ENCODE measurements around the gene RFLNA. TPM values are rescaled to one million over a fixed set of nuclear protein-coding genes. Genes with fewer than 3 reads are reported as not detected.

The RFLNA gene
- total and polyA plus RNA-seq, 11 donors: 0.06 to 0.63 (median 0.22) TPM; not detected in 5

GRCh38 chr12:124348659-124349380 lies 53.9 kb downstream of the RFLNA start:
- Histone ChIP-seq H3K9me3 (no peaks in the 10 kb centered on the region), H3K36me3 (peaks cover 2 to 100% (median 98%) of the 10 kb centered on the region in 9 donors), H3K27ac (no peak overlapping the region), H3K4me3 (no peak overlapping the region), H3K27me3 (no peaks in the 10 kb centered on the region), H3K4me1 (peaks cover 0 to 16% (median 11%) of the 10 kb centered on the region in 12 donors)
- 91 to 94% (median 91%) methylated on average over 29 to 32 of the region's 32 CpGs for WGBS, 4 donors
- intact Hi-C loops (cut with DNase I): loop anchor here in 3 of 10 donors (10.0 kb wide), 1 partner anchor 426 kb away; no protein-coding TSS in a partner anchor
- DNase-seq (no peak), ATAC-seq (peak in 1 of 4 donors; percentile 2)
- TF ChIP-seq POLR2A (IDR thresholded peaks at IDR 0.05) (no peak), CTCF (IDR thresholded peaks at IDR 0.05) (no peak)

GRCh38 chr12:124350491-124350890 lies 55.6 kb downstream of the RFLNA start:
- no peaks in the 10 kb centered on the region for H3K27me3 ChIP-seq
- no peaks in the 10 kb centered on the region for H3K9me3 ChIP-seq
- ATAC-seq (no peak), DNase-seq (no peak)
- no peak overlapping the region for H3K27ac ChIP-seq
- TF ChIP-seq POLR2A (IDR thresholded peaks at IDR 0.05): no peak
- no peak for TF ChIP-seq CTCF (IDR thresholded peaks at IDR 0.05)
- WGBS, 4 donors: 95 to 98% (median 97%) methylated on average over 5 to 18 of the region's 18 CpGs
- H3K4me1 ChIP-seq: peaks cover 0 to 16% (median 11%) of the 10 kb centered on the region in 12 donors
- intact Hi-C loops (cut with DNase I): loop anchor here in 2 of 10 donors (10.0 kb wide), 2 partner anchors 54 to 414 kb away; no protein-coding TSS in a partner anchor
- peaks cover 2 to 100% (median 98%) of the 10 kb centered on the region in 9 donors for H3K36me3 ChIP-seq
- H3K4me3 ChIP-seq: no peak overlapping the region

- H3K27ac ChIP-seq: no peak overlapping the region
- 68 to 78% (median 76%) methylated on average over 7 of the region's 7 CpGs for WGBS, 4 donors
- no peak for DNase-seq
- H3K4me3 ChIP-seq: no peak overlapping the region
- H3K36me3 ChIP-seq: peaks cover 2 to 100% (median 98%) of the 10 kb centered on the region in 9 donors
- H3K9me3 ChIP-seq: no peaks in the 10 kb centered on the region
- intact Hi-C loops (cut with DNase I): loop anchor here in 2 of 10 donors (10.0 kb wide), 2 partner anchors 53 to 413 kb away; no protein-coding TSS in a partner anchor
- no peak for ATAC-seq
- H3K27me3 ChIP-seq: no peaks in the 10 kb centered on the region
- TF ChIP-seq POLR2A (IDR thresholded peaks at IDR 0.05) (no peak), CTCF (IDR thresholded peaks at IDR 0.05) (no peak)
- H3K4me1 ChIP-seq: peaks cover 0 to 16% (median 11%) of the 10 kb centered on the region in 12 donors
Measured at GRCh38 chr12:124351422-124351821, 56.5 kb downstream of the RFLNA start.

- Histone ChIP-seq H3K36me3 (peaks cover 2 to 100% (median 98%) of the 10 kb centered on the region in 9 donors), H3K27ac (peak overlapping the region in 2 of 12 donors; percentile 16 to 26), H3K9me3 (no peaks in the 10 kb centered on the region), H3K4me3 (no peak overlapping the region), H3K4me1 (peaks cover 0 to 16% (median 11%) of the 10 kb centered on the region in 12 donors), H3K27me3 (no peaks in the 10 kb centered on the region)
- ATAC-seq: no peak
- TF ChIP-seq POLR2A (IDR thresholded peaks at IDR 0.05): no peak
- no peak for TF ChIP-seq CTCF (IDR thresholded peaks at IDR 0.05)
- intact Hi-C loops (cut with DNase I): loop anchor here in 2 of 10 donors (10.0 kb wide), 2 partner anchors 53 to 413 kb away; no protein-coding TSS in a partner anchor
- no peak for DNase-seq
Measured at GRCh38 chr12:124352257-124352656, 57.4 kb downstream of the RFLNA start.
